Brain microvascular endothelial cell (primary cell): ENCODE measurements around the gene PEX14.
A peak's percentile ranks its signal among the peaks of the same experiment; 100 is the strongest.

Experiments
- DNase-seq: peaks from one replicate; pipeline ENCODE4 v3.0.0-alpha.2; 2020
- H3K27ac ChIP-seq: fragments of 250-450 bp; sonication (Bioruptor Pico); 2 replicates; pipeline ENCODE4 v1.5.1; 2020; ENCODE audit warnings: mild to moderate bottlenecking, moderate library complexity
- H3K27me3 ChIP-seq: fragments of 250-450 bp; sonication (Bioruptor Pico); replicated peaks from 2 replicates; pipeline ENCODE4 v1.5.1; 2020; ENCODE audit warnings: mild to moderate bottlenecking
- H3K36me3 ChIP-seq: fragments of 250-450 bp; sonication (Bioruptor Pico); replicated peaks from 2 replicates; pipeline ENCODE4 v1.5.1; 2020; ENCODE audit warnings: mild to moderate bottlenecking
- H3K4me3 ChIP-seq: 2 replicates; pipeline ENCODE4 v1.5.1; 2011; ENCODE audit warnings: low read depth, mild to moderate bottlenecking, control low read depth, low read length, moderate library complexity
- in situ Hi-C: cut with HindIII; loops from 2 replicates; pipeline ENCODE4 v1.10.0; 2017; ENCODE audit warnings: low sequenced_read_pairs, low pct_ligation_motif_present
- TF ChIP-seq, protein P1 (sequence below): IDR thresholded peaks from 2 replicates; pipeline ENCODE4 v1.5.1; 2011; ENCODE audit warnings: low read depth, mild to moderate bottlenecking, moderate library complexity, low read length, control low read depth, inconsistent platforms; ENCODE audit errors: missing control alignments

The PEX14 gene

GRCh38 chr1:10646347-10646861 lies 171.7 kb downstream of the PEX14 start:
- Histone ChIP-seq H3K4me3 (no peak overlapping the region), H3K27me3 (peaks cover 8% of the 10 kb centered on the region), H3K27ac (no peak overlapping the region), H3K36me3 (no peaks in the 10 kb centered on the region)
- TF ChIP-seq, protein P1, sequence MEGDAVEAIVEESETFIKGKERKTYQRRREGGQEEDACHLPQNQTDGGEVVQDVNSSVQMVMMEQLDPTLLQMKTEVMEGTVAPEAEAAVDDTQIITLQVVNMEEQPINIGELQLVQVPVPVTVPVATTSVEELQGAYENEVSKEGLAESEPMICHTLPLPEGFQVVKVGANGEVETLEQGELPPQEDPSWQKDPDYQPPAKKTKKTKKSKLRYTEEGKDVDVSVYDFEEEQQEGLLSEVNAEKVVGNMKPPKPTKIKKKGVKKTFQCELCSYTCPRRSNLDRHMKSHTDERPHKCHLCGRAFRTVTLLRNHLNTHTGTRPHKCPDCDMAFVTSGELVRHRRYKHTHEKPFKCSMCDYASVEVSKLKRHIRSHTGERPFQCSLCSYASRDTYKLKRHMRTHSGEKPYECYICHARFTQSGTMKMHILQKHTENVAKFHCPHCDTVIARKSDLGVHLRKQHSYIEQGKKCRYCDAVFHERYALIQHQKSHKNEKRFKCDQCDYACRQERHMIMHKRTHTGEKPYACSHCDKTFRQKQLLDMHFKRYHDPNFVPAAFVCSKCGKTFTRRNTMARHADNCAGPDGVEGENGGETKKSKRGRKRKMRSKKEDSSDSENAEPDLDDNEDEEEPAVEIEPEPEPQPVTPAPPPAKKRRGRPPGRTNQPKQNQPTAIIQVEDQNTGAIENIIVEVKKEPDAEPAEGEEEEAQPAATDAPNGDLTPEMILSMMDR: no peak
- in situ Hi-C loops: no loop called here
- peak; percentile 68 for DNase-seq

- no peaks in the 10 kb centered on the region for H3K36me3 ChIP-seq
- H3K27ac ChIP-seq: no peak overlapping the region
- H3K27me3 ChIP-seq: peaks cover 9% of the 10 kb centered on the region
- H3K4me3 ChIP-seq: no peak overlapping the region
- TF ChIP-seq, protein P1: no peak
- in situ Hi-C loops: no loop called here
- no peak for DNase-seq
Observed at GRCh38 chr1:10647414-10648170, 172.8 kb downstream of the PEX14 start.

- no peak overlapping the region for H3K4me3 ChIP-seq
- no peaks in the 10 kb centered on the region for H3K36me3 ChIP-seq
- DNase-seq: no peak
- in situ Hi-C loops: no loop called here
- no peak overlapping the region for H3K27ac ChIP-seq
- peaks cover 9% of the 10 kb centered on the region for H3K27me3 ChIP-seq
- TF ChIP-seq, protein P1: no peak
Observed at GRCh38 chr1:10648689-10649516, 174.2 kb downstream of the PEX14 start.

GRCh38 chr1:10649517-10650201 lies 174.9 kb downstream of the PEX14 start:
- H3K4me3 ChIP-seq: no peak overlapping the region
- no peak overlapping the region for H3K27ac ChIP-seq
- in situ Hi-C loops: no loop called here
- no peak for DNase-seq
- TF ChIP-seq, protein P1: no peak
- H3K36me3 ChIP-seq: no peaks in the 10 kb centered on the region
- peaks cover 9% of the 10 kb centered on the region for H3K27me3 ChIP-seq

GRCh38 chr1:10650556-10651388 lies 176.0 kb downstream of the PEX14 start:
- in situ Hi-C loops: no loop called here
- Histone ChIP-seq H3K27ac (no peak overlapping the region), H3K36me3 (no peaks in the 10 kb centered on the region), H3K27me3 (peaks cover 9% of the 10 kb centered on the region), H3K4me3 (no peak overlapping the region)
- no peak for DNase-seq
- TF ChIP-seq, protein P1: no peak
